Osteoblast (primary cell): ENCODE measurements around the gene SMARCA4. TPM values are rescaled to one million over a fixed set of nuclear protein-coding genes. Genes with fewer than 3 reads are reported as not detected.

ENCODE experiments used
- DNase-seq: peaks from one replicate; pipeline ENCODE4 v3.0.0; 2011; ENCODE audit warnings: low spot score, mixed read lengths; ENCODE audit not compliant: insufficient read length; ENCODE audit errors: missing footprints
- H2AFZ ChIP-seq: 2 replicates; pipeline ENCODE4 v1.6.0; 2011; ENCODE audit warnings: mild to moderate bottlenecking, low read length
- H3K27ac ChIP-seq: 2 replicates; pipeline ENCODE4 v1.5.1; 2011; ENCODE audit warnings: mild to moderate bottlenecking, low read depth, low read length, moderate library complexity
- H3K27me3 ChIP-seq: 2 replicates; pipeline ENCODE4 v1.6.0; 2012; ENCODE audit warnings: mild to moderate bottlenecking, control low read depth, inconsistent platforms, low read length, moderate library complexity; ENCODE audit not compliant: insufficient read depth
- H3K36me3 ChIP-seq: 2 replicates; pipeline ENCODE4 v1.5.1; 2011; ENCODE audit warnings: mild to moderate bottlenecking, low read length, control low read depth, moderate library complexity; ENCODE audit not compliant: insufficient read depth
- H3K4me1 ChIP-seq: 2 replicates; pipeline ENCODE4 v1.5.1; 2011; ENCODE audit warnings: mild to moderate bottlenecking, low read length, control low read depth, moderate library complexity; ENCODE audit not compliant: insufficient read depth
- H3K4me2 ChIP-seq: 2 replicates; pipeline ENCODE4 v1.6.0; 2011; ENCODE audit warnings: mild to moderate bottlenecking, low read length; ENCODE audit not compliant: insufficient read depth
- H3K4me3 ChIP-seq: fragments of 200-600 bp; sonication (generic); 3 replicates; pipeline ENCODE4 v1.5.1; 2012; ENCODE audit warnings: mild to moderate bottlenecking, low read length, inconsistent platforms; ENCODE audit not compliant: insufficient read depth
- H3K79me2 ChIP-seq: 2 replicates; pipeline ENCODE4 v1.6.0; 2012; ENCODE audit warnings: mild to moderate bottlenecking, low read length, control low read depth, inconsistent platforms; ENCODE audit not compliant: insufficient read depth
- H3K9me3 ChIP-seq: 2 replicates; pipeline ENCODE4 v1.5.1; 2011; ENCODE audit warnings: low read depth, low read length, control low read depth
- H4K20me1 ChIP-seq: 2 replicates; pipeline ENCODE4 v1.6.0; 2012; ENCODE audit warnings: mild to moderate bottlenecking, low read length, control low read depth; ENCODE audit not compliant: insufficient read depth
- total RNA-seq: library from RNA; depleted of rRNA; stranded (reverse); fragments of >200 nt; gene quantifications from 2 replicates; pipeline ENCODE4 v1.2.3, GENCODE V29; 2012
- TF ChIP-seq, protein P1 (sequence below): IDR thresholded peaks from 2 replicates; pipeline ENCODE4 v1.5.1; 2011; ENCODE audit warnings: mild to moderate bottlenecking, low read depth, low read length, moderate library complexity; ENCODE audit errors: extremely low read depth

SMARCA4 gene
- total RNA-seq, 1 donor: 52.8 TPM

DNA sequence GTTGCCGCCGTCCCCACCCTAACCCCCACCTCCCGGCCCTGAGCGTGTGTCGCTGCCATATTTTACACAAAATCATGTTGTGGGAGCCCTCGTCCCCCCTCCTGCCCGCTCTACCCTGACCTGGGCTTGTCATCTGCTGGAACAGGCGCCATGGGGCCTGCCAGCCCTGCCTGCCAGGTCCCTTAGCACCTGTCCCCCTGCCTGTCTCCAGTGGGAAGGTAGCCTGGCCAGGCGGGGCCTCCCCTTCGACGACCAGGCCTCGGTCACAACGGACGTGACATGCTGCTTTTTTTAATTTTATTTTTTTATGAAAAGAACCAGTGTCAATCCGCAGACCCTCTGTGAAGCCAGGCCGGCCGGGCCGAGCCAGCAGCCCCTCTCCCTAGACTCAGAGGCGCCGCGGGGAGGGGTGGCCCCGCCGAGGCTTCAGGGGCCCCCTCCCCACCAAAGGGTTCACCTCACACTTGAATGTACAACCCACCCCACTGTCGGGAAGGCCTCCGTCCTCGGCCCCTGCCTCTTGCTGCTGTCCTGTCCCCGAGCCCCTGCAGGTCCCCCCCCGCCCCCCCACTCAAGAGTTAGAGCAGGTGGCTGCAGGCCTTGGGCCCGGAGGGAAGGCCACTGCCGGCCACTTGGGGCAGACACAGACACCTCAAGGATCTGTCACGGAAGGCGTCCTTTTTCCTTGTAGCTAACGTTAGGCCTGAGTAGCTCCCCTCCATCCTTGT is 38.8 kb upstream of the SMARCA4 start:
- Histone ChIP-seq H3K9me3 (no peaks in the 10 kb centered on the region), H3K4me3 (no peak overlapping the region), H3K36me3 (peaks cover 57% of the 10 kb centered on the region), H3K27me3 (no peaks in the 10 kb centered on the region), H3K27ac (no peak overlapping the region), H2AFZ (no peak overlapping the region), H3K79me2 (peaks cover 14% of the 10 kb centered on the region), H3K4me1 (peaks cover 1% of the 10 kb centered on the region), H4K20me1 (peaks cover 8% of the 10 kb centered on the region), H3K4me2 (no peak overlapping the region)
- TF ChIP-seq, protein P1, sequence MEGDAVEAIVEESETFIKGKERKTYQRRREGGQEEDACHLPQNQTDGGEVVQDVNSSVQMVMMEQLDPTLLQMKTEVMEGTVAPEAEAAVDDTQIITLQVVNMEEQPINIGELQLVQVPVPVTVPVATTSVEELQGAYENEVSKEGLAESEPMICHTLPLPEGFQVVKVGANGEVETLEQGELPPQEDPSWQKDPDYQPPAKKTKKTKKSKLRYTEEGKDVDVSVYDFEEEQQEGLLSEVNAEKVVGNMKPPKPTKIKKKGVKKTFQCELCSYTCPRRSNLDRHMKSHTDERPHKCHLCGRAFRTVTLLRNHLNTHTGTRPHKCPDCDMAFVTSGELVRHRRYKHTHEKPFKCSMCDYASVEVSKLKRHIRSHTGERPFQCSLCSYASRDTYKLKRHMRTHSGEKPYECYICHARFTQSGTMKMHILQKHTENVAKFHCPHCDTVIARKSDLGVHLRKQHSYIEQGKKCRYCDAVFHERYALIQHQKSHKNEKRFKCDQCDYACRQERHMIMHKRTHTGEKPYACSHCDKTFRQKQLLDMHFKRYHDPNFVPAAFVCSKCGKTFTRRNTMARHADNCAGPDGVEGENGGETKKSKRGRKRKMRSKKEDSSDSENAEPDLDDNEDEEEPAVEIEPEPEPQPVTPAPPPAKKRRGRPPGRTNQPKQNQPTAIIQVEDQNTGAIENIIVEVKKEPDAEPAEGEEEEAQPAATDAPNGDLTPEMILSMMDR: no peak
- DNase-seq: peak; percentile 52

DNA sequence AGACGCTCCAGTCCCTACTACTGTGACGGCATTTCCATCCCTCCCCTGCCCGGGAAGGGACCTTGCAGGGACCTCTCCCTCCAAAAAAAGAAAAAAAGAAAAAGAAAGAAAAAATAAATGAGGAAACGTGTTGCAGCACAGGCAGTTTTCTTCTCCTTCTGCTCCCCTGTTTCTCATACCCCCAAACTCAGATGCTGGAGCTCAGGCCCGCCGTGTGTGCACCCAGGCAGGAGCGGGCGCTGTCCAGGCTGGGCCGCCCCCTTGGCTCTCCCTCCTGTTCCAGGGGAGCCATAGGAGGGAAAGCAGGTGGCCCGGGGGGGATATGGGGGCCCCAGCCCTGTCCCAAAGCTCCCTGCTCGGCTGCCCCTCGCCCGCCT is 38.2 kb upstream of the SMARCA4 start:
- TF ChIP-seq, protein P1: no peak

DNA sequence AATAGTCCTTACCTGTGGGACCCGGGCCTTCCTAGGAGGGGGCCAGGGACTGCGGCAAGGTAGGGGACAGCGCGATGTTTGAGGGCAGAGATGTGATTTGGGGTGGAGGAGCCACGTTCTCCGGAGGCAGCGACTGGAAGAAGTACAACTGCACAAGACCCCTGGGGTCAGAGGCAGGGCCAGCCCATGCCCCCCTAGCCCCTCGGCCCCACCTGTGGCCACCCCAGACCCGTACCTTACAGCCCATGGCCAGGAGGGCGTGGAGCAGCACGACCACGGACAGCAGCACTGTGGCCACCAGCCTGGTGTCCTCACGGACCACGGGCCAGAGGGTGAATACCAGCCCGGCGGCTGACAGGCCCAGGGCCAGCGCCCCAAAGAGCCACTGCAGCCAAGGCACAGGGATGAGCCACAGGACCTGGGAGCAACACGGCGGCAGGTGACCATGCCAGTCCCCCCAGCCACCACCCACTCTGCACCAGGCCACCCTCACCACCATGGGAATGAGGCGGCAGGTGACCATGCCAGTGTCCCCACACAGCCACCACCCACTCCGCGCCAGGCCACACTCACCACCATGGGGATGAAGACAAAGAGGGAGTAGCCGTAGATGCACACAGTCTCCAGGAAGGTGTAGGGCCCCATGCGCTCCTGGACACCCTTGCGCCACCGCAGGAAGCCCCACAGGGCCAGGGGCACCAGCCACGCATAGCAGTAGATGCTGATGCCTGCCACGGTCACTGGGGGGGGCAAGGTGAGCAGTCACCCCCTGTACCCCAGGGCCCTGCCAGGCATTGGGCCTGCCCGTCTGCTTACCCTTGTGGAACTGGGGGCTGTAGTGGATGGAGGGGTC is 37.3 kb upstream of the SMARCA4 start:
- TF ChIP-seq, protein P1: no peak
- H3K9me3 ChIP-seq: no peaks in the 10 kb centered on the region
- DNase-seq: peak; percentile 72
- no peak overlapping the region for H2AFZ ChIP-seq
- peaks cover 9% of the 10 kb centered on the region for H3K4me1 ChIP-seq
- no peaks in the 10 kb centered on the region for H3K27me3 ChIP-seq
- H3K36me3 ChIP-seq: peaks cover 53% of the 10 kb centered on the region
- no peak overlapping the region for H3K4me3 ChIP-seq
- peaks cover 28% of the 10 kb centered on the region for H3K79me2 ChIP-seq
- H4K20me1 ChIP-seq: peaks cover 8% of the 10 kb centered on the region
- H3K4me2 ChIP-seq: no peak overlapping the region
- no peak overlapping the region for H3K27ac ChIP-seq

More for the DNA sequence above, 38.2 kb upstream of the SMARCA4 start:
- Histone ChIP-seq H3K79me2 (peaks cover 19% of the 10 kb centered on the region), H3K27me3 (no peaks in the 10 kb centered on the region), H3K9me3 (no peaks in the 10 kb centered on the region), H2AFZ (no peak overlapping the region), H3K36me3 (peaks cover 57% of the 10 kb centered on the region), H4K20me1 (peaks cover 8% of the 10 kb centered on the region), H3K4me1 (peaks cover 7% of the 10 kb centered on the region), H3K4me2 (no peak overlapping the region), H3K4me3 (no peak overlapping the region), H3K27ac (no peak overlapping the region)
- DNase-seq: peak; percentile 56

DNA sequence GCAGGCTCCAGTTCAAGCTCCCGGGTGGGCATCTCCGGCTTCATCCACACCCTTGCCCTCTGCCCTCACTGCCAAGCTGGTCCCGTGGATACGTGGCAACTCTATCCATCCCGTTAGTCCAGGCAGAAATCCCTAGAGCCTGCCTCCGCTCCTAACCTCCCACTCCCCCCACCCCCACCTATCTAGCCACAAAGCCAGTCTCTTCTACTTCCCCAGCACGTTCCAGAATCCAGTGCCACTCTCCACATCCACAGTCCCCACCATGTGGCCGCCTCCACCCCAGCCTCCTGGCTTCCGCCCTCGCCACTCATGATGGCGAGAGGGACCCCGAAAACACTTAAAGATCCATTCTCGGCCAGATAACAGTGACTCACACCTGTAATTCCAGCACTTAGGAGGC is 36.2 kb upstream of the SMARCA4 start:
- no peaks in the 10 kb centered on the region for H3K9me3 ChIP-seq
- H3K4me3 ChIP-seq: no peak overlapping the region
- peaks cover 13% of the 10 kb centered on the region for H3K4me1 ChIP-seq
- H4K20me1 ChIP-seq: peaks cover 13% of the 10 kb centered on the region
- H3K27me3 ChIP-seq: no peaks in the 10 kb centered on the region
- H3K79me2 ChIP-seq: peaks cover 37% of the 10 kb centered on the region
- H2AFZ ChIP-seq: no peak overlapping the region
- peaks cover 48% of the 10 kb centered on the region for H3K36me3 ChIP-seq
- TF ChIP-seq, protein P1: no peak
- H3K4me2 ChIP-seq: no peak overlapping the region
- H3K27ac ChIP-seq: no peak overlapping the region
- peak; percentile 73 for DNase-seq
